Fibroblast of lung (primary cell): ENCODE measurements around the gene ATG2A.

Experiments
- CTCF ChIP-seq, 2 donors: IDR thresholded peaks in 1 of 2; conservative IDR thresholded peaks in 1 of 2; 1 replicate in 1 of 2; 2 replicates in 1 of 2; pipeline ENCODE4 v1.5.1; 2011 to 2012; ENCODE audit warnings: low read length in 2 of 2, control low read depth in 1 of 2, inconsistent platforms in 1 of 2, low read depth in 1 of 2, mild to moderate bottlenecking in 1 of 2
- EZH2 ChIP-seq: IDR thresholded peaks from 2 replicates; pipeline ENCODE4 v1.5.1; 2012; ENCODE audit warnings: low read length, control low read depth, mild to moderate bottlenecking; ENCODE audit errors: missing control alignments

- no peak for TF ChIP-seq CTCF (conservative IDR thresholded peaks at IDR 0.05 in 1 of 2, IDR thresholded peaks at IDR 0.05 in 1 of 2; ENCODE audit: low read depth in 1 of 2, low read length in 2 of 2)
- TF ChIP-seq EZH2 = no peak
Measured at GRCh38 chr11:64894812-64895452, 22.1 kb downstream of the ATG2A start.
